NCI-H2107 treated with DMSO at 0.1 percent for 48 hours (cell line): Measurements from ENCODE around the gene RCOR3.
"Not testable (repeated sequence)": the region's sequence is repeated elsewhere in the genome, so short reads cannot be mapped to it uniquely, and the experiment has no call there.

Experiments used
- DNase-seq: peaks from one replicate; lab custom pipeline; 2025; ENCODE audit not compliant: unreplicated experiment; lab: John Stamatoyannopoulos, UW

Gene RCOR3

GRCh38 chr1:211259638-211260126 lies 516 bp downstream of the RCOR3 start:
- DNase-seq: peak; percentile 35

DNA sequence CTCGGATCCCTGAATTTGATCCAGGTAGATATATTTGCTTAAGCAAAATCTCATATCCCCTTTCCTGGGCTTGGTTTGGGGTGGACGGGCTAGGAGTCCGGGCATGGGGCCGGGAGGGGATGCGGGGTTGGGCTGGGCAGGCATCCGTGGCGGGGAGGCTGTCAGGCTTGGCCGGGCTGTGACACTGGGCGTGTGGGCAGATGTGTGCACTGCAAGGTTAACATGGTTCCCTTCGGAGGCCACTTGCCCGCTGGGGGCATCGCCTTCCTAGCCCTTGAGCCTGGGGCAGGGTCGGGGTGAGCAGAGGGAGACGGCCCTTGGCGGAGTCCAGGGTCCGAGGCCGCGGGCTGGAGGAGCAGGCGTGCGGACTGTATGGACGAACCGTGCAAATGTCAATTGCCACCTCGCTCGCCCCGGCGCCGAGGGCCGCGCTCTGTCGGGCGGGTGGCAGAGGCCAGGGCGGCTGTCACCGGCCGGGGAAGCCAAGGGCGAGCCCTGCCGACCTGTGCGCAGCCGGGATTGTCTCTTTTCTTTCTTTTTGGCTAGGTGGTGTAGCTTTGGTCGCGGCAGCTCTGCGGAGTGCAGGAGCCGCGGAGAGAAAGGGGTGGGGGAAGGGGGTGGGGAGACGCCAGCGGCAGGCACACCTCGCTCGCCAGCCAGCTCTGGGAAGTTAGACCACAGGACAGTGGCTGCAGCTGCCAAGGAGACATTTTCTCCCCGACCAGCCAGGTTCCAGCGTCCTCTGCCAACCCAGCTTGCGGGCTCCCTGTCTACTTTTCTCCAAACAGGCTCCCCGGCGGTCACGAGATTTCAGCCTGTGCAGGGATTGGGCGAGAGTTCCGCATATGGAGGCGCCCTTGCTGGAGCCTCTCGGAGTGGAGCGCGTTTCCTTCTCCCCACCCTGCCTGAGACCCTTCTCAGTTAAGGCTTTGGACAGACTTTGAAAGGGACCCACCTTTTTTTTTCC lies 1.3 kb downstream of the RCOR3 start:
- peak; percentile 77 for DNase-seq

DNA sequence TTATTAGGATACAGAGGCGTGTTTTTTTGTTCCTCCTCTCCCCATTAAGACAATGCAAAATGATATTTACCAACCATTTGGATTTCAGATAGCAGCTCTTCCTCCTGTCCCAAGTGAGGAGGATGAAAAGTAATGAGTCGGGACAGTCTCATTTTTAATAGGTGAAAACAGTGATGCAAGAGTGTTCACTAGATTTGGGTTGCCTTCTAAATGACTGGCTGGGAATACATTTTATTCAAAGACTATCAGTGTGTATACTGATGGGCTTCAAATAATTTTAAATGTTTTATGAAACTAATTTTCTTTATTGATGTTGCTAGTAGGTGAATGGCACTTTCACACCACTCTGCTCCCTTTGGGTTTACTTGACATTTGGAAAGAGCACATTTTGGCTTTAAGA lies 2.1 kb downstream of the RCOR3 start:
- no peak for DNase-seq

DNA sequence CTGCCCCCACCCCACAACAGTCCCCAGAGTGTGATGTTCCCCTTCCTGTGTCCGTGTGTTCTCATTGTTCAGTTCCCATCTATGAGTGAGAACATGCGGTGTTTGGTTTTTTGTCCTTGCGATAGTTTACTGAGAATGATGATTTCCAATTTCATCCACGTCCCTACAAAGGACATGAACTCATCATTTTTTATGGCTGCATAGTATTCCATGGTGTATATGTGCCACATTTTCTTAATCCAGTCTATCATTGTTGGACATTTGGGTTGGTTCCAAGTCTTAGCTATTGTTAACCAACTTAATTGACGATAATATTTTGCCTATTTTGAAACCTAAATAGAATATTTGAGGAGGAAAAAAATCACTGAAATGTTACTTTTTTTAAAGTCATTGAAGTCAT lies 3.9 kb downstream of the RCOR3 start:
- DNase-seq: not testable (repeated sequence)

GRCh38 chr1:211267204-211267857 lies 8.2 kb downstream of the RCOR3 start:
- DNase-seq: no peak

- no peak for DNase-seq
These were observed 20.2 kb downstream of the RCOR3 start for GRCh38 chr1:211279340-211279739.

GRCh38 chr1:211280910-211281309 lies 21.7 kb downstream of the RCOR3 start:
- DNase-seq: no peak

DNA sequence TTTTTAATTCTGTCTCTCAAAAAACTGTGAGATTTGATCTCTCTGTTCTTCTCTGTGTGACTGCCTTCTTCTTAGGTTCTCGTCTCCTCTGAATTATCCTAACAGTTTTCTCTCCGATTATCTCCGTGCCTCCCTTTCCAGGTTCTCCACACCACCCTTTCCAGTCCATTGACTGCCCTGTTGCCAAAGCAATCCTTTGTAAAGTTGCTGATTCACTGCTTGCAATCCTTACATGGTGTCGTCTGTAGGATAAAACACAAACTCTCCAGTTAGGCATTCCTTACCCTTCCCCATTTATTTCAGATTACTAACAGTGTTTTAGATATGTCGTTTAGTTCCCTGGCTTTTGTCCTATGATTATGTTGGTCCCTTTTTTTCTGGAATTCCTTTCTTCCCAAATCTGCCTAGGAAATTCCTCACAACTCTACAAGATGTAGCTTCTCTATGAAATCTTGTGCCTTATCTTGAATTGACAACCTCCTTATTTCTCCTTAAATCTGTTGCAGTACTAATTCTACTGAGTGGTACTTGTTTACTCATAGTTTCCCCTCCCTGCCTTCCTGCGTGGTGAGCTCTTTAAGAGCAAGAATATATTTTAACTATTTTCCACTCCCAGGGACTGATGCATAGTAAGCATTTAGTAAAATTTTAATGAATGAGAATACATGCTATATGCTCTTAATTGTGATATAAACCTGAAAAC lies 22.3 kb downstream of the RCOR3 start:
- DNase-seq: no peak

DNA sequence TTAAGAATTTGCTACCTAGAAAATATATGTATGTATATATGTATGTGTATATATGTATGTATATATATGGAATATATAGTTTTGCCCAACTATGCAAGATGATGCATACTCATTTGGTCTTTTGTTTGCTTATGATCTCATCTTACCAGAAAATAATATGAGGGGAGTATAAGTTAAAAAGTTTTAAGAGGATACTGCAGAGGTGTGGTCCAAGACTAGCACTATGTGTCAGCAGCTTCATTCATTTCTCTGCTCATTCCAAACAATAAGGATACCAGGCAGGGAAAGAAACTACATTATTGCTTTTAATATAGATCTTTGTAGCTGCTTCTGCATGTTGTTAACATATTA lies 22.8 kb downstream of the RCOR3 start:
- DNase-seq: no peak

- DNase-seq: no peak
These were observed 26.0 kb downstream of the RCOR3 start for GRCh38 chr1:211285196-211285595.

DNA sequence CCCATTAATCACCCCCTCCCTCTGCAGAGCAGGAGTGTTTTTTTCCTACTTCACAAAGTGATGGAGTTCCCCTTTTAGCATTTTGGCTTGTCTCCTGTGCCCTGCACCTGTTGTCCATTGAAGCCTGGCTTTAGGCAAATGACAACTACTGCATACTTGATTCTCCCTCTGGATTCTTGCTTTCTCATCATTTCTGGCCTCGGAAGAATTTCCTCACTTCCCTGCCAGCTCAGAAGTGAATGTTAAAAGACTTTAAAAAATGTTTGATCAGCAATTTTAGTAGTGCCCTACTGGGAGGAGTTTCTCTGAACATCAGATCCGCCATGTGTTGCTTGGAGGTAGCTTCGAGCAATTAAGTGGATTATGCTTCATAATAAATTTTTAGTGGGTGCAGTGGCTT lies 28.1 kb downstream of the RCOR3 start:
- DNase-seq: no peak

DNA sequence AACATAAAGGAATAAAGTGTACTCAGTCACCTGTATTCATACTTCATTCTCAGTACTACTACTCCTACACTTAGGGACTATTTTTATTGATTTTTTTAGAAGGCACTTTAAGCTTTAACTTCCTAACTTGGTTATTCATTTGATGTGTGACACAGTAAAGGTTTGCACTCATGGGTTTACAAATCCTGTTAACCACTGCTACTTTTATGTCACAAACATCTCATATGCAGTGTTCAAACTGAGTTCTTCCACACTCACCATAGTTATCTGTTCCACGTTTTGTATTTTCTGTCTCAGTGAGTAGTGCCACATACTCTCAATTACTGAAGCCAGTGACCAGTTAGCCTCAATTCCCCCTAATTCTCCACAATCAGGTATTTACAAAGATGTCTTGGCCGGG lies 33.2 kb downstream of the RCOR3 start:
- DNase-seq: no peak

- no peak for DNase-seq
These were observed 37.2 kb downstream of the RCOR3 start for GRCh38 chr1:211296396-211296795.

GRCh38 chr1:211305044-211305443 lies 45.9 kb downstream of the RCOR3 start:
- DNase-seq: no peak

DNA sequence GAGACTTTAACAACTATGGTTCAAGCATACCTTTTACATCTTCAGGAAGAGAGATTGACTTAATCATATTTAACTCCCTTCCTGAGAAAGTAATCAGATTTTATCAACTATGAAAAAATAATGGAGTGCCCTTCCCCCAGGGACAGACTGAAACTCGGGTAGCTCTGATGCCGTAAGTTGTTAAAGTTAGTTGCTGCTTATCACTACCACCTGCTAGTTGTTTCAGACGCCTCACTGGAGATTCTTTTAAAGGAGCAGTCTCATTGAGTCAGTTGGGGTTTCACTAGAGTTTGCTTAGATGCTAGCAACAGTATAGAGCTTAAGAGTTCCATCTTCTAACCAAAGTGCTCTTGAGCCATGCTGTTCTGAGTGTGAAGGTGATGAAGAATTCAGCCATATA lies 50.5 kb downstream of the RCOR3 start:
- no peak for DNase-seq

- no peak for DNase-seq
These were observed 54.2 kb downstream of the RCOR3 start for GRCh38 chr1:211313392-211313791.

DNA sequence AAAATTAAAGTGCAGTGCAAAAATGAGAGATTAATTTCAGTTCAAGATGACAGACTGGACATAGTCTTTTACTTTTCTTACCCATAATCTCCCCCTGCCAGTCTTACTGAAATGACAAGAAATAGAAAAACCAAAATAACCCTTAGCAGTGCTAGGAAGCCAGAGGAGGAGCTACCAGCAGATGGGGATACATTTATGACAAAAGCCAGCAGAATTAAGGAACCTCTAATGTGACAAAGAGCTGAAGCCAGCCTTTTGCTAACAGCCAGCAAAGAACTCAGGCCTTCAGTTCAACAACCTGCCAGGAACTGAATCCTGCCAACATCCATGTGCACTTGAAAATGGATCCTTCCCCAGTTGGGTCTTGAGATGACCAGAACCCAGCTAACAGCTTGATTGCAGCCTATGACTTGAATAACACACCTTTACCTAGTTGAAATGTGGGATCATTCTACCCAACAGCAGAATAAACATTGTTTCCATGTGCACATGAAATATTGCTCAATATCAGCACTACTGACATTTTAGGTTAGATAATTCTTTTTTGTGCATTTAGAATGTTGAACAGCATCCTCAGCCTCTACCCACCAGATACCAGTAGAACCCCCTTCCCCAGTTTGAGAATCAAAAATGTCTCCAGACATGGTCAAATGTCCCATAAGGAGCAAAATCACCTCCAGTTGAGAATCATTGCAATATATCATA lies 59.6 kb downstream of the RCOR3 start:
- no peak for DNase-seq

- no peak for DNase-seq
These were observed 60.7 kb downstream of the RCOR3 start for GRCh38 chr1:211319892-211320291.

DNA sequence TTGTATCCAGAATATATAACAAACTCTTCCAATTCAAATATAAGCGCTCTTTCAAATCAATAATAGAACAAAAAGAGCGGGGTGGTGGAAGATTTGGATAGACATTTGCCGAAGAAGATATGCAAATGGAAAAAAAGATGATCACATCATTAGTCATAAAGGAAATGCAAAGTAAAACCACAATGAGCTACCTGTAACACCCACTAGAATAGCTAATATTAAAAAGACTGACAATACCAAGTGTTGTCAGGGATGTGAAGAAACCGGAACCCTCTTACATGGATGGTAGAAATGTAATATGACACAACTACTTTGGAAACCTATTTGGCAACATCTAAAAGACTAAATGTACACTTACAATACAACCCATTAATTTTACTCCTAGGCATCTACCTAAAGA lies 61.8 kb downstream of the RCOR3 start:
- no peak for DNase-seq

GRCh38 chr1:211321646-211322045 lies 62.5 kb downstream of the RCOR3 start:
- DNase-seq: not testable (repeated sequence)
